GM21786 (cell line): ENCODE data around the gene IAH1.

Source experiments
- ATAC-seq: cut with Tn5 transposase; IDR thresholded peaks from one replicate; pipeline ENCODE4 v1.9.1; 2021; ENCODE audit not compliant: unreplicated experiment

IAH1 gene

GRCh38 chr2:9527995-9528787, 53.8 kb downstream of the IAH1 start:
- ATAC-seq: no peak

- no peak for ATAC-seq
Observed at GRCh38 chr2:9532421-9532820, 58.1 kb downstream of the IAH1 start.

GRCh38 chr2:9533663-9534062, 59.3 kb downstream of the IAH1 start:
- ATAC-seq: no peak

- ATAC-seq: no peak
Observed at GRCh38 chr2:9535177-9535576, 60.8 kb downstream of the IAH1 start.

GRCh38 chr2:9536504-9536903, 62.2 kb downstream of the IAH1 start:
- no peak for ATAC-seq

GRCh38 chr2:9538000-9538507, 63.7 kb downstream of the IAH1 start:
- peak; percentile 37 for ATAC-seq
